HepG2 (cell line): Measurements from ENCODE around the gene RABGGTA. TPM values are rescaled to one million over a fixed set of nuclear protein-coding genes. Genes with fewer than 3 reads are reported as not detected.

ENCODE experiments used
- CEBPB ChIP-seq: IDR thresholded peaks from 2 replicates; pipeline ENCODE4 v1.6.1; 2011; ENCODE audit warnings: low read depth, low read length, improper control_type of control experiment, borderline replicate concordance
- ESRRA ChIP-seq: sonication (generic); formaldehyde crosslinking; IDR thresholded peaks from 2 replicates; pipeline ENCODE4 v1.5.1; 2020; ENCODE audit warnings: mild to moderate bottlenecking, low read depth, missing genetic modification reagents
- HCFC1 ChIP-seq: fragments of 150-350 bp; IDR thresholded peaks from 2 replicates; pipeline ENCODE4 v1.6.1; 2014; ENCODE audit warnings: low read depth, low read length
- HNRNPK ChIP-seq: fragments of 200-400 bp; formaldehyde crosslinking; IDR thresholded peaks from 2 replicates; pipeline ENCODE4 v1.6.1; 2018; ENCODE audit warnings: low read length, low read depth, moderate library complexity, mild to moderate bottlenecking; ENCODE audit not compliant: poor library complexity, severe bottlenecking
- LRRFIP1 ChIP-seq: sonication (generic); formaldehyde crosslinking; conservative IDR thresholded peaks from 2 replicates; pipeline ENCODE4 v1.4.0; 2020; ENCODE audit warnings: missing genetic modification reagents
- MEIS2 ChIP-seq: sonication (generic); formaldehyde crosslinking; IDR thresholded peaks from 2 replicates; pipeline ENCODE4 v1.9.0; 2021; ENCODE audit warnings: mild to moderate bottlenecking, missing genetic modification reagents
- MYPOP ChIP-seq: sonication (generic); formaldehyde crosslinking; IDR thresholded peaks from 2 replicates; pipeline ENCODE4 v1.8.1; 2023; ENCODE audit warnings: mild to moderate bottlenecking, moderate library complexity, missing genetic modification reagents
- NFYC ChIP-seq: IDR thresholded peaks from 2 replicates; pipeline ENCODE4 v1.6.1; 2016; ENCODE audit warnings: missing genetic modification reagents, missing compliant biosample characterization
- NR0B2 ChIP-seq: sonication (generic); formaldehyde crosslinking; IDR thresholded peaks from 2 replicates; pipeline ENCODE4 v1.4.0; 2020; ENCODE audit warnings: mild to moderate bottlenecking, missing genetic modification reagents
- RARA ChIP-seq: IDR thresholded peaks from 2 replicates; pipeline ENCODE4 v1.6.1; 2016; ENCODE audit warnings: missing genetic modification reagents, missing compliant biosample characterization
- RBFOX2 ChIP-seq: fragments of 200-400 bp; formaldehyde crosslinking; IDR thresholded peaks from 2 replicates; pipeline ENCODE4 v1.6.1; 2017; ENCODE audit warnings: low read depth, mild to moderate bottlenecking, low read length
- RFX1 ChIP-seq: fragments of 450-650 bp; IDR thresholded peaks from 2 replicates; pipeline ENCODE4 v1.6.1; 2017
- SP4 ChIP-seq: sonication (generic); formaldehyde crosslinking; IDR thresholded peaks from 2 replicates; pipeline ENCODE4 v1.8.1; 2023; ENCODE audit warnings: mild to moderate bottlenecking, missing genetic modification reagents
- ZBTB44 ChIP-seq: sonication (generic); formaldehyde crosslinking; IDR thresholded peaks from 2 replicates; pipeline ENCODE4 v1.4.0; 2020; ENCODE audit warnings: missing genetic modification reagents
- ZBTB49 ChIP-seq: sonication (generic); formaldehyde crosslinking; IDR thresholded peaks from 2 replicates; pipeline ENCODE4 v1.4.0; 2020; ENCODE audit warnings: missing genetic modification reagents, borderline replicate concordance
- ZFP36L2 ChIP-seq: sonication (generic); formaldehyde crosslinking; IDR thresholded peaks from 2 replicates; pipeline ENCODE4 v1.4.0; 2020; ENCODE audit warnings: missing genetic modification reagents
- ZNF160 ChIP-seq: sonication (generic); formaldehyde crosslinking; IDR thresholded peaks from 2 replicates; pipeline ENCODE4 v1.8.0; 2022; ENCODE audit warnings: mild to moderate bottlenecking, inconsistent platforms, missing genetic modification reagents
- ZNF512B ChIP-seq: sonication (generic); formaldehyde crosslinking; IDR thresholded peaks from 2 replicates; pipeline ENCODE4 v1.5.1; 2020; ENCODE audit warnings: missing genetic modification reagents, mild to moderate bottlenecking, borderline replicate concordance
- ZSCAN25 ChIP-seq: sonication (generic); formaldehyde crosslinking; IDR thresholded peaks from 2 replicates; pipeline ENCODE4 v1.8.0; 2022; ENCODE audit warnings: mild to moderate bottlenecking, missing genetic modification reagents
- polyA plus RNA-seq, 8 experiments: library from polyadenylated mRNA; depleted of rRNA in 3 of 8; stranded (reverse) in 7 of 8; unstranded in 1 of 8; fragments of >200 nt; fragmentation: Illumina TruSeq in 4 of 8; extraction: Trizol in 4 of 8; gene quantifications; 2 replicates each; pipeline versions ENCODE4 v1.2.1 to v1.2.3, GENCODE V29; 2011 to 2016; ENCODE audit warnings: low read depth in 4 of 8, missing spikeins in 1 of 8, mixed read lengths in 1 of 8; ENCODE audit not compliant: insufficient read depth in 1 of 8
- total RNA-seq, 5 experiments: library from RNA; depleted of rRNA; stranded (reverse); fragments of >200 nt; fragmentation: Illumina TruSeq; extraction: Trizol; gene quantifications; 2 replicates each; pipeline ENCODE4 v1.2.3, GENCODE V29; 2016; ENCODE audit warnings: low read depth in 1 of 5

Gene RABGGTA
- total and polyA plus RNA-seq, 2 of the 13 experiments (the other 11 are each of a cell fraction or from before 2014, with no cell fraction given), result 57.9 to 90.8 TPM

- TF ChIP-seq ZFP36L2 (no peak), ZNF160 (CRISPR knock-in tag) (0 out of 2 replicates have a peak, but pooled peaks have one; percentile 9), ZBTB44 (CRISPR knock-in tag) (no peak), MYPOP (CRISPR knock-in tag) (no peak), HNRNPK (no peak), ZSCAN25 (CRISPR knock-in tag) (peak; percentile 84), ZBTB49 (CRISPR knock-in tag) (peak; percentile 12; the same call in 1 of the 2 replicates), NFYC (no peak), HCFC1 (no peak), RFX1 (no peak), RBFOX2 (no peak), LRRFIP1 (CRISPR knock-in tag) (no peak), SP4 (CRISPR knock-in tag) (0 out of 2 replicates have a peak, but pooled peaks have one; percentile 19), MEIS2 (no peak; the same call in 1 of the 2 replicates), CEBPB (peak; percentile 63; the same call in 1 of the 2 replicates), ZNF512B (no peak), NR0B2 (CRISPR knock-in tag) (no peak), ESRRA (no peak), RARA (CRISPR knock-in tag) (peak; percentile 15; the same call in 1 of the 2 replicates)
Observed at GRCh38 chr14:24315243-24315806, 43.9 kb upstream of the RABGGTA start (continued).
